Eye (tissue), 1 donor: ENCODE measurements around the gene NELL1.
"Not testable (repeated sequence)": the region's sequence is repeated elsewhere in the genome, so short reads cannot be mapped to it uniquely, and the experiment has no call there.

Experiments used
- DNase-seq: peaks from one replicate; pipeline ENCODE4 v3.0.0-alpha.2; 2015

NELL1 gene

DNA sequence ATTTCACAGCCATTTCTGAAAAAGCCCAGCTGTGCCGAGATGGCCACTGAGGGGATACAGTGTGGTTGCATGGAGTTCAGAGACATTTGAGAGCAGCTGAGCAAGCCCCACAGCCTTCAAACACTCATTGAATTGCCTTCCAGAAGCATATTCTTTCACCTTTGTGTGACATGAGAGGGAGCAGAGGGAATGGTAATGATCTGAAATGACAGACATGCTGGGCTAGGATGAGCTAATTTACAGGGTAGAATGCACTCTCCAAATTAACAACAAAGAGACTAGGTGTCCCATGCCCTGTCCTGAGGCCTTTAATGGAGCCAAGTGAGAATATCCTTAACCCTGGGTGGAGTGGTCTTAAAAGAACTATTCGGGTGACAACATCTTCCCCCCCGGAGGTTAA lies 585.4 kb downstream of the NELL1 start:
- peak; percentile 38 for DNase-seq

DNA sequence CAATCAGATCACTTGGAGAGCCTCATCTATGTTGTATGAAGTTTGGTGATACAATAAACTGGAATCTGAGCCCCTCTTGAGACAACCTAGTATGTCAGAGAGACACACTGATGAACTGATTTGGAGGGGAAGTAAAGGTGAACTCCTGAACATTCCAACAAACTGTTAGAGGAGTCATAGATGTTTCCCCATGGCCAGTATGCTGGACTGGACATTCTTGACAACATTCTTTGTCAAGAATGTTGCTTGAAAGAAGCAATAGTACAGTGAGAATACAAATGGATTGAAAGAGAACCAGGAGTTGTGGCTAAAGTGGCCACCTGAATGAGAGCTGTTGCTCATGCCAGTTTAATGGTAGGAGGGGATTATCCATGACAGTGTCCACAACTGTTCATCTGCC lies 588.1 kb downstream of the NELL1 start:
- DNase-seq, result no peak

DNA sequence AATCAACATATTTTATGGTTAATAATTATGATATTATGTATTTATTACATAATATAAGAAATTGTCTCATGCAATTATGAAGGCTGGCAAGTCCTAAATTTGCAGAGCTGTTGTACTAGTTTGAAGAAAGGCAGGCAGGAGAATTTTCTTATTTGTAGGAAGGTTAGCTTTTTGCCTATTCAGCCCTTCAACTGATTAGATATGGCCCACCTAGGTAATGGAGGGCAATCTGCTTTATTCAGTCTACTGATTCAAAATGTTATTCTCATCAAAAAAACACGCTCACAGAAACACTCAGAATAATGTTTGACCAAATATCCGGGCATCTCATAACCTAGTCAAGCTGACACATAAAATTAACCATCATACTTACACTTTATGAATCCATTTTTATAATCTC lies 589.0 kb downstream of the NELL1 start:
- no peak for DNase-seq

DNA sequence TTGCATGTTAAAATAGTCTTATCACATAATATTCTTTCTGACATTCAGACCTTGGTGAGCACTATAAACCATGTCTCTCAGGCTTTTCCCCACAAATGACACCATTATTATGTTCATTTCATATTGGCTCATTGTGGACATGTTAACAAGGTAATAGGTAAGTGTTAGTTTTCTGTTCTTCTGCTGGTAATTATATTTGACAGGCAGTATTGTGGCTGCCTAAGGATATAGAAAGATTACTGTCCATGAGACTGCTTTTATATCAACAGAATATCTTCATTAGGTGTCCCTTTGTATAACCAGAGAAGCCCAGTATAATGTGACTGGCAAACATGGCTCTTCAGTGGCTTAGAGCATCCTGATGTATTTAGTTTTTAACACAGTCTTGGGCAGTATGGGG lies 590.7 kb downstream of the NELL1 start:
- no peak for DNase-seq

DNA sequence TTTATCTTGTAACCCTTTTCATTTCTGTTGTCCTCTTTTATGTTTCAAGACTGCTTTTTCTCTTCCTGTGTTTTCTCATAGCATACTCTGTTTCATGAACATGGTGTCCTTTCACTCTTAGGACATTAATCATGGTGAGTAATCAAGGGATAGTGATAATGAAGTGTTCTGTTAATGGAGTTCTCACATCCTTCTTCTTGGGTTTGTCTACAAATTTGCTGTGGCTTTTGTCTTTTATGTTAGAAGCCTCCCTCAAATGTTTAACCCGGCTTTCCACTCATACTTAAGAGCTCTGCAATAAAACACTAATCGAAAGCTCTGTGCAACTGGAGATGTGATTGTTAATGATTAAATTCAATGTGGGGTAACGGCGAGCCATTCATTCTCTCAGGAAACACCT lies 593.6 kb downstream of the NELL1 start:
- no peak for DNase-seq

DNA sequence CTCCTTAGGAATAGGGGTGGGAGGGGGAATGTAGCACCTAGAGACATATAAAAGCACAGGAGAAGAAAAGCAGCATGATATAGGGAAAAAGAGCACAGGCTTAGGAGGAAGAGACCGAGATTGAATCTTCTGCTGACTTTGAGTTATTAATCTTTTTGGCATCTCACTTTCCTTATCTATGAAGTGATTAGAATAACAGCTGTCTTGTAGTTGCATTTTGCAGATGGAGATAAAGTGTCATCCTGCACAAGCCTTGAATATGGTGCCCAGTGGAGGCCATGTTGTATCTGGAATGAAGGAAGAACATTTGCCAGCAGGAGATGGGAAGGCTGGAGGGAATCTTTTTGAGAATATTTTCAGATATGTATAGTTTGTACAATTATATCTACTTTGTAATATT lies 594.7 kb downstream of the NELL1 start:
- no peak for DNase-seq

DNA sequence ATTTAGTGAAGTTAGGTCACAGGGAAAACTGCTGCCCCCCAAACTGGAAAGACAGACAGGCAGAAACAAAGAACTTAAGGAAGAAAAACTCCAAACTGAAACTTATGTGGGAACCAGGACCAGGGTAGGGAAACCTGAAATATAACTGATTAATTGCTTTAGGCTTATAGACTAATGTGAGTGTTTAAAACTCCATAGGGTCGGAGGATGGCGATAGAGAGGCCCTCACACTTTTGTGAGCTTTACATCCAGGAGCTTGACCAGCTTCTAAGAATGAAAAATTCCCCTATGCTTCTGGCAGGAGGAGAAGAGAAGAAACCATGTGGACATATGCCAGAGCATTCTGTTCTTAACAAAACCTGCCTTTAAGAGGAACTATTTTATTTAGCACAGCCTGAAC lies 598.6 kb downstream of the NELL1 start:
- DNase-seq, result no peak

DNA sequence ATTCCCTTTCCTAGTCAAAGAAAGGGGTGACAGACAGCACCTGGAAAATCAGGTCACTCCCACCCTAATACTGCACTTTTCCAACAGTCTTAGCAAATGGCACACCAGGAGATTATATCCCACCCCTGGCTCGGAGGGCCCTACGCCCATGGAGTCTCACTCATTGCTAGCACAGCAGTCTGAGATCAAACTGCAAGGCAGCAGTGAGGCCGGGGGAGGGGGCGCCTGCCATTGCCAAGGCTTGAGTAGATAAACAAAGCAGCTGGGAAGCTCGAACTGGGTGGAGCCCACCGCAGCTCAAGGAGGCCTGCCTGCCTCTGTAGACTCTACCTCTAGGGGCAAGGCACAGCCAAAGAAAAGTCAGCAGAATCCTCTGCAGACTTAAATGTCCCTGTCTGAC lies 602.8 kb downstream of the NELL1 start:
- DNase-seq, result not testable (repeated sequence)

DNA sequence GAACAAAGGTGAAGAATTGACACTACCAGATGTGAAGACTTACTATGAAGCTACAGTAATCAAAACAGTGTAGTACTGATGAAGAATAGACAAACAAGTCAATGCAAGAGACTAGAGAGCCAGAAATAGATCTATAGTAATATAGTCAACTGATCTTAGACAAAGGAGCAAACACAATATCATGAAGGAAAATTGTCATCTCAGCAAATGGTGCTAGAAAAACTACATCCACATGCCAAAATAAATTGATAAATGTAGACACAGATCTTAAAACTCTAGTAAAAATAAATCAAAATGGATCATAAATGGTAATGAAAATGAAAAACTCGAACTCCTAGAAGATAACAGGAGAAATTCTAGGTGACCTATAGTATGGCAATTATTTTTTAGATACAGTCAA lies 609.5 kb downstream of the NELL1 start:
- DNase-seq, result no peak

DNA sequence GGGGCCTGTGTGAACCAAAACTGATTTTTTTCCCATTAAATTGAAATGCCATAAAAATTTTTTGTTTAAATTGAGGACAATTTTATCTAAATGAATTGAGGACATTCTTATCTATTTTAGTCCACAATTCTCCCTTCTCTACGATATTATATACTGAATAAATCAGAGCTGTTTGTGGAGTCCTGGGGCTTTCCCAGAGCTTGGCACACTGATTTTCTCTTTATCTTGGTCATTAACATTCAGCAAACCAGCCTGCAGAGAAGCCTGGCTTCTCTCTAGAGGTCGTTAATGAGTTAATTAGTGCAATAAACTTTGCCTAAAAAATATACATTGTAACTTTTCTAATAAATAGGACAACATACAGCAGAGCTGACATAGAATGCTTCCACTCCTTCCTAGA lies 615.7 kb downstream of the NELL1 start:
- DNase-seq, result no peak

DNA sequence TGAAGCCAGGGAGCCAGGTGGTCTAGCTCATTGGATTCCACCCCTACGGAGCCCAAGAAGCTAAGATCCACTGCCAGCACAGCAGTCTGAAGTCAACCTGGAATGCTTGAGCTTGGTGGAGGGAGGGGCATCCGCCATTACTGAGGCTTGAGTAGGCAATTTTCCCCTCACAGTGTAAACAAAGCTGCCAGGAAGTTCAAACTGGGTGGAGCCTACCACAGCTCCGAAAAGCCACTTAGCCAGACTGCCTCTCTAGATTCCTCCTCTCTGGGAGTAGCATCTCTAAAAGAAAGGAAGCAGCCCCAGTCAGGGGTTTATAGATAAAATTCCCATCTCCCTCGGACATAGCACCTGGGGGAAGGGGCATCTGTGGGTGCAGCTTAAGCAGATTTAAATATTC lies 620.3 kb downstream of the NELL1 start:
- DNase-seq, result no peak

DNA sequence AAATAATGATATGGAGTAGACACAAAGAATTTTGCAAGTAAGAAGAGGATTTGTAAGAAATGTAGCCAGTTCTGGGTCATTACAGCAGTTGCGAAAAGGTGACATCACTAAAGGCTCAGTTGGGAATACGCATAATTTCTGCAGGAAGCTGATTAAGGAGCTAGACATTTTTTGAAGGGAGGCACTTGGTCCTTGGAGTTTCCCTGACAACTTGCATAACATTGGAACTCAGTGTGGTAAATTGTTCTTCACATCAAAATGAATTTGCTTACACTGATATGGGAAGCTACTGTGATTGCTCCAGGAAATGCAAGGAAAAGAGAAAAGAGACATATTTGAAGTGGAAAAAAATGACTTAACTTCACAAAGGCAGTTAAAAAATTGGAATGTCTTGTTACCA lies 626.1 kb downstream of the NELL1 start:
- no peak for DNase-seq

DNA sequence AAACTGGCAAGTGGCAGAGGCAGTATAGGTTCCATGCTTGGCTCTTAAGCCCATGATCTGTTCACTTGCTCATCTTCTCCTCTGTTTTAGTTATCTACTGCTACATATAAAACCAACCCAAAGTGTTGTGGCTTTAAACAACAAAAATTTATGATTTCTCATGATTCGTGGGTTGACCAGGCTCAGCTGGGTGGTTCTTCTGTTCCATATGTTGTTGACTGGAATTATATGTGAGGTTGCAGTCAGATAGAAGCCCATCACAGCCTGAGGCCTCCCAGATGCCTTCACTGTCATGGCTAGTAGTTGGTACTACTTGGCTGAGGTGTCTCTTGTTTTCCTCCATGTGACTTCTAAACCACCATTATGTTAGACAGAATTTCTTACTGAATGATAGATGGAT lies 632.6 kb downstream of the NELL1 start:
- no peak for DNase-seq

DNA sequence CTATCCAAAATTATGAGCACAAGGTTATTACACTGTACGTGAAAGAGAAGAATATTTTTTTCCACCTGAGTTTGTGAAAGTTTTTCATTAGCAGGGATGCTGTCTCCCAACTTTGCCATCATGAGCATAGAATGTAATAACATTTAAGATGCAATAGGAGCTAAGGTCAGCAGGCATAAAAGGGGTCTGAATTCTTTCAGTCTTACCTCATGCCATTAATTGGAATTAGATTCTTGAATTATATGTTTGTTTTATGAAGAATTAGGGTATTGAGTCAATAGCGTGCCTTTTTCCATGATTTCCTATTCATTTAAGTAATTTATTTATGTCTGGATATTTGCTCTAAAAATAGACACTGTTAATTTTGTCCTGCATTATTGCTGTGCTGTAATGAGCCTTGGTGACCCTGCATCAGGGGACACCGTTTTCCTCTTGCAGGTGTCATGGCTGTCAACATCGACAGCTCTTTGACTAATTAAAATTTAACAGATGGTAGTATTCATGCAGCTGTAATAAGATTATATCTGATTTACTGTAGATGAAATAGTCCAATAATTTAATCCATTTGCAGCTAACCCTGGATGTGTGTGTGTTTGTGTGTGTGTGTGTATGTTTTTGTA lies 637.5 kb downstream of the NELL1 start:
- DNase-seq, result no peak

DNA sequence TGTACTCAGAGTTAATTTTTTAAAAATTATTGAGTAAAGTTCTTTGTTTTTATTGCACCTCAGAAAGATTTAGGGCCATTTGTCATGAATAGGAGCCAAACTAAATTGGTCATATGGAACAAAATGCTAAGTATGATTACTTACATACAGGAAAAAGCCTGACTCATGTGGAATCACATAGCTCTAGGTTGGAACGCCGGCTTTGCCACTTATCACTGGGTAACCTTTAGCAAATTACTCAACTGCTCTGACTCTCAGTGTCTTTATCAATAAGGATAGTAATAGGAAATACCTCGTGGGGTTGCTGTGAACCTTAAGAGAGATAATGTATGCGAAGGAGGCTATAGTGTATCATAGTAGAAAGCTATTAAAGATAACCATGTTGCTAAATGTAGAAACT lies 638.5 kb downstream of the NELL1 start:
- no peak for DNase-seq

DNA sequence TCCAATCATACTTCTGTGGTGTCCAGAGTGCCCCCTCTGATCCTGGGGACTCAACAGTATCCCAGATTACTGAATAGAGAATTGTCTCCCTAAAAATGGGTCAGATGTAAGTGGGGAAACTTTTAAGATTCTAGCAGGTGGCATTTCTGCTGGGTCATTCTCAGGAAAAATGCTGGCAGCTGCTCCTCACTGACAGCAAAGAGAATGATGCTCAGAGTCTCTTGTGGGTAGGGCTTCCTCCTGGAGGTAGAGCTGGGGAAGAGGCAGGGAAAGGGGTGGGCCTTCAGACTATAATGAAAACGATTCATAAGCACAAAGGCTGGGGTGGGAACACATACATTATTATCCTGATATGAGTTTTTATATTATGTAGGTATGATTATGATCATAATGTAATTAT lies 647.2 kb downstream of the NELL1 start:
- DNase-seq, result no peak

DNA sequence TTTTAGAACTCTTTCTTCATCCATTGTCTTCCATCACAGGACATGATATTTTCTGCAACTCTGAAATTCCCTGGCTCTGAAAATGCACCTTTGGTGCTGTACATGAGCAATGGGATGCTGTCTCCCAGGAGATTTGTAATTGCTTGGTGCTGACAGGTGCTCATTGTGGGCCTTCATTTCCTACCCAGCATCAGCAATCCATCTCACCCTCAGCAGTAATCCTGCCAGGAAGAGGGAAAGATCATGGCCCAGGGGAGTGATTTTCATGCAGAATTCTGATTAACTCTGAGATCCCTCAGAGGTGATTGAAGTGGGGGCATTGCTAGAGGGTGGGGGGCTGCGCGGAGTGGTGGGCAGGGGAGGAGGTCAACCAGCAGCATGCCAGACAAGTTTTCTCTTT lies 651.7 kb downstream of the NELL1 start:
- DNase-seq, result peak; percentile 32

DNA sequence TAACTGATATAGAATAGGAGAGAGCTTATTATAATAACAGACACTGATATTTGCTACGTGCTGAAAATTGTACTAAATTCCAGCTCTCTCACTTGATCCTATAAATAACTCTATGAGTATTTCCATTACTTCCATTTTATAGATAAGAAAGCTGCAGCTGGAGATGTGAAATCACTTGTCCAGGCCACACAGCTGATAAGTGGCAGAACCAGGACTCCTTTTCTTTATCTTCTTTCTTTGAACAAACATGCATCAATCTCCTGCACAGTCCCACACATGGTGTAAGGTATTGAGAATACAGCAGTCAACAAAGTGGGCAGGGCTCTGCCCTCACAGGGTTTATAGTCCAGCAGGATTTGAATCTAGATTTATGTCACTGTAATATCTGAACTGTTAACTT lies 652.1 kb downstream of the NELL1 start:
- DNase-seq, result no peak

DNA sequence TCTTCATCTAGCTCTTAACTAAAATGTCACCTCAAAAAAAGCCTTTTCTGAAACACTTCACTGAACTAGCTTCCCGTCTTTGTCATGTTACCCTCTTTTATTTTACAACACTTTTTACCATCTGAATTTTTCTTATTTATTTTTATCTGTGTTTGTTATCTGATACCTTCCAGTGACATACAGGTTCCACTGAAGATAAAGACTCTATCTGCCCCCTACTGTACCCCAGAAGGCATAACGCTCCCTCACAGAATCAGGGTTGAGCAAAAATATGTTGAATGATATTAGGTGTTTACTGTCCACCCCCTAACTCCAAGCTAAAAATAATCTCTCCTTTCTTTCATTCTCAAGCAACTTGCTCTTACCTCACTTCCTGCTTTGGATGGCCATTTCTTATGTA lies 654.2 kb downstream of the NELL1 start:
- no peak for DNase-seq

DNA sequence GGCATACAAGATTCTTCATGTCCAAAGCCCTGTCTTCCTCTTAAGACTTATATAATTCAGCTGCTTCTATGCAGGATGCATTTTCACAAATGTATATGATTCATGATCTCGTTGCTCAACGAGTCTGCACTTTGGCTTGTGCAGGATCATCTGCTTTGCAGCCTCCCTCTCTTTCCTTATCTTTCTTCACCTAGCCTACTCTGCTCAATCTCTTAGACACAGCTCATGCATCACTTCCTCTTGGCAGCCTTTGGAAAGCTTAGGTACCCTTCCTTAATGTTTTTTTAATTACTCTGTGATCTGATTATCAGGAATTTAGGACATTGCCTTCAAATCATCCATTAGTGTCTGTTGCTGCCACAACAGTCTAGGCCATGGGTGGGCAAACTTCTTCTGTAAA lies 673.8 kb downstream of the NELL1 start:
- DNase-seq, result no peak

DNA sequence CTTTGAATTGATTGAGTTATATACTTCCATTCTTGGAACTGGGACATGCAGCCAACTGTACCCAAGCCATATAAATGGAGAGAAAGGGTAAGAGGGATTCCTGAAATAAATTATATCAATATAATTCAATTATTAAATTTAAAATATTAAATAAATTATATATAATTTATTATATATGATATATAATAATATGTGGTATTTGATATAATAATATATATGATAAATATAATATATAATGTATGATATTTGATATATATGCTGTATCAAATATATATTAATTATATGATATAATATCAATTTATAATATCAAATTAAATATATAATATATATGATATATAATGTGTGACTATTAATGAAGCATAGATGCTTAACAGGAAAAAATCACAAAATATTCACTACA lies 677.0 kb downstream of the NELL1 start:
- DNase-seq, result no peak

DNA sequence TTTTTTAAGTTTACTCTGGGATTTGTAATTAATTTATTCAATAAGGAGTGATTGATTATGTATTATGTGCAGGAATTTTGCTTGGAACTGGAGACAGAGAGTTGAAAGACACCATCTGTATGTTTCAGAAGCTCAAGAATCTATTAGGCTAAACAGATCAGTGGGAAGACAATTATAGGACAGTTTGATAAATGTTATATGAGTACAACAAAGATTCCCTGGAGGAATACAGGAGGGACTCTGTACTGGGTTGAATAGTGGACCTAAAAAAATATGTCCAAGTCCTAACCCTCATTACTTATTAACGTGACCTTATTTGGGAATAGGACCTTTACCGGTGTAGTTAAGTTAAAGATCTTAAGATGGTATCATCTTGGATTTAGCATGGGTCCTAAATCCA lies 681.2 kb downstream of the NELL1 start:
- no peak for DNase-seq

DNA sequence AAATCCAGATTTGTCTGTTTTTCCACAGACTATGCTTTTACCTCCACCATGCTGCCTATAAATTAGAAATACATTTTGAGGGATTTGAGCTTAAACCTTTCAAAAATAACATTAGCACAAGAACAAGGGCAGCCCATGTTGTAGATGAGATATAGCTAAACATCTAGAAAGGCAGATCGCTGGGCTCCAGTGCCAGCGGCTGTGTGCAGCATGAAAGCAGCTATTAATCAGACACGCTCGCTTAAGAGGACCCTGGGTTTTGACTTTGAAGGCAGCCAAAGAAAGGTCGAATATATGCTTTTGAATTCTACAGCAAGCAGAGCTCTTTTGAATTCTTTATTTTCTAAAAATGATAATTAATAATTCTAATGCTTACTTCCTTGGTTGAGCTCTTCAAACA lies 684.0 kb downstream of the NELL1 start:
- DNase-seq, result no peak

DNA sequence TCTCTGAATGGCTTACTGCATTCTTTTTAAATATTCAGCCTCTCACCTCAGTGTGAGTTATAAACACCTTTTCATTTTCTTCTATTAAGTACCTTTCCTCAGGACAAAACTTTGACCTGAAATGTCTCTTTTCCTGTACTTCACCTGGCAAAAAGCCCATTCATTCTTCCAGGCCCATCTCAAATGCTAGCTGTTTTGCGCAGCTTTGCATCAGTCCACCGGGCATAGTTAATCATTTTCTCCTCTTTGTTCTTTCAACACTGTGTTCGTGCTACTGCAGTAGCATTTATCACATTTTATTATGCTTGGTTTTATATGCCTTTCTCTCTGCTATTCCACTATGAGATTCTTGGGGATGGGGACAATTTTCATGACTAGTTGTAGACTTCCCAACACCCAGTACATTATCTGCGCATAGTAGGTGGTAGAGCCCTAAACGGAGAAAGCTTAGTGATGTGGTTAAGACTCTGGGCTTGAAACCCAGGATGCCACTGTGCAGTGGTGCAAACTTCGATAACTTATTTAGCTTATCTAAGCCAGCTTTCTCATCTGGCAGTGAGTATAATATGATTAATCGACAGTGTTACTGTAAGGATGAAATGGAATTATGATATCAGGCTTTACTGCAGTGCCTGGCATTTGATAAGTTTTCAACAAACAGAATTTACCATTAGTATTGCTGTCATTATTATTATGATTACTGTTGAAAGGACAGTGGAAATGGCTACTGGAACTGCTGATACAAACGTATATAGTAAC lies 695.7 kb downstream of the NELL1 start:
- DNase-seq, result no peak

DNA sequence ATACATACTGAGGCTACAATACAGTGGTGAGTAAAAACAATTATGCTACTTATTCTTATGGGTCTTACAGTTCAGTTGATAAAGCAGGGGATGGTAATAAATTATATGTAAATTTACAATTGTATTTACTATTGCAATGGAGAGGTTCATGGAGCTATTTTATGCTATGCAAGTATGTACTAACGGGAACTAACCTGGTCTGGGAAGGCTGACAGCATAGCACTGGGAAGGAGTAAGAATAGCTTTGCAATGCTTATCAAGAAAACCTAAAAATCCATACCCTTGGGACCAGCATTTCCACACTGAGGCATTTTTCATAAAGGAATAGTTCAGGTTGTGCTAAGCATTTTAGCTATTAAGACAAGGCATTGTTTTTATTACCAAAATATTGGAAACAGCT lies 700.6 kb downstream of the NELL1 start:
- no peak for DNase-seq
